AG04449 (cell line): ENCODE data around the gene PKHD1.

ENCODE experiments used
- CTCF ChIA-PET: fragments of 350-600 bp; formaldehyde crosslinking; extraction: SDS; loops from one replicate; lab custom pipeline; 2021; ENCODE audit warnings: antibody characterized with exemption; lab: Yijun Ruan, JAX
- POLR2A ChIA-PET: fragments of 400-600, 350-600 bp; formaldehyde crosslinking; extraction: SDS; loops from one replicate; lab custom pipeline; 2020; ENCODE audit warnings: antibody characterized with exemption, inconsistent platforms; lab: Yijun Ruan, JAX
- DNase-seq: peaks from one replicate; pipeline ENCODE4 v3.0.0-alpha.2; 2010; ENCODE audit warnings: low read depth, low spot score
- H3K4me3 ChIP-seq: 2 replicates; pipeline ENCODE4 v1.5.1; 2011; ENCODE audit warnings: low read depth, mild to moderate bottlenecking, control low read depth, low read length
- CTCF ChIP-seq: IDR thresholded peaks from one replicate; pipeline ENCODE4 v1.5.1; 2011; ENCODE audit warnings: mild to moderate bottlenecking, moderate library complexity, low read length, control low read depth, inconsistent platforms; ENCODE audit not compliant: insufficient read depth; ENCODE audit errors: missing control alignments

PKHD1 gene

GRCh38 chr6:51719297-51719696, 368.1 kb downstream of the PKHD1 start:
- ChIA-PET POLR2A (no interaction called here), CTCF (no interaction called here)
- no peak overlapping the region for H3K4me3 ChIP-seq
- DNase-seq, result no peak
- no peak for TF ChIP-seq CTCF

GRCh38 chr6:51718533-51718932, 368.9 kb downstream of the PKHD1 start:
- H3K4me3 ChIP-seq, result no peak overlapping the region
- TF ChIP-seq CTCF, result no peak
- ChIA-PET POLR2A (no interaction called here), CTCF (no interaction called here)
- no peak for DNase-seq

- no peak overlapping the region for H3K4me3 ChIP-seq
- ChIA-PET POLR2A (no interaction called here), CTCF (no interaction called here)
- TF ChIP-seq CTCF, result no peak
- no peak for DNase-seq
Observed at GRCh38 chr6:51717477-51717876, 369.9 kb downstream of the PKHD1 start.

- no peak overlapping the region for H3K4me3 ChIP-seq
- no peak for TF ChIP-seq CTCF
- no peak for DNase-seq
- ChIA-PET CTCF (no interaction called here), POLR2A (no interaction called here)
Observed at GRCh38 chr6:51711876-51712275, 375.5 kb downstream of the PKHD1 start.

- CTCF ChIA-PET, result no interaction called here
- DNase-seq, result no peak
- no peak overlapping the region for H3K4me3 ChIP-seq
- POLR2A ChIA-PET, result no interaction called here
- TF ChIP-seq CTCF, result no peak
Observed at GRCh38 chr6:51706086-51706485, 381.3 kb downstream of the PKHD1 start.

- ChIA-PET POLR2A (no interaction called here), CTCF (no interaction called here)
- no peak for DNase-seq
Observed at GRCh38 chr6:51704932-51705540, 382.4 kb downstream of the PKHD1 start.

More at GRCh38 chr6:51704932-51705540, 382.4 kb downstream of the PKHD1 start:
- TF ChIP-seq CTCF, result no peak
- no peak overlapping the region for H3K4me3 ChIP-seq
